HCEC 1CT (cell line): ENCODE measurements around the gene ANKRD20A1.
"Not testable (repeated sequence)": the region's sequence is repeated elsewhere in the genome, so short reads cannot be mapped to it uniquely, and the experiment has no call there.

Experiments used
- DNase-seq: peaks from one replicate; pipeline ENCODE4 v3.0.0-alpha.2; 2017

ANKRD20A1 gene

GRCh38 chr9:67858871-67859270 is at the start of gene ANKRD20A1:
Gene ANKRD20A1, plus strand, starts transcription at chr9:67858931. Its CDS starts 496 bp downstream, at chr9:67859427.
- DNase-seq: not testable (repeated sequence)

GRCh38 chr9:67832088-67832487 is 26.6 kb upstream of the ANKRD20A1 start:
- DNase-seq: not testable (repeated sequence)
